Bronchial epithelial cell (primary cell): Measurements from ENCODE around the gene ATAD2B. TPM values are rescaled to one million over a fixed set of nuclear protein-coding genes. Genes with fewer than 3 reads are reported as not detected.
"Not testable (repeated sequence)": the region's sequence is repeated elsewhere in the genome, so short reads cannot be mapped to it uniquely, and the experiment has no call there.

Source experiments
- DNase-seq: peaks from one replicate; pipeline ENCODE4 v3.0.0-alpha.2; 2010; ENCODE audit warnings: low read depth
- FAIRE-seq: peaks from 2 replicates; lab custom pipeline; 2011; peaks lifted over from hg19 to GRCh38; lab: Jason Lieb, UNC
- H3K27me3 ChIP-seq: 2 replicates; pipeline ENCODE4 v1.5.1; 2011; ENCODE audit warnings: low read length; ENCODE audit not compliant: control insufficient read depth, insufficient read depth
- H3K36me3 ChIP-seq: 2 replicates; pipeline ENCODE4 v1.5.1; 2011; ENCODE audit warnings: low read length; ENCODE audit not compliant: control insufficient read depth, insufficient read depth
- H3K4me3 ChIP-seq: 2 replicates; pipeline ENCODE4 v1.5.1; 2011; ENCODE audit warnings: mild to moderate bottlenecking, low read depth, low read length, control low read depth
- CTCF ChIP-seq: IDR thresholded peaks from 2 replicates; pipeline ENCODE4 v1.5.1; 2011; ENCODE audit warnings: mild to moderate bottlenecking, moderate library complexity, low read length, control low read depth, inconsistent platforms; ENCODE audit not compliant: insufficient read depth, severe bottlenecking
- total RNA-seq: library from RNA; depleted of rRNA; stranded (reverse); fragments of >200 nt; gene quantifications from 2 replicates; pipeline ENCODE4 v1.2.1, GENCODE V29; 2014

The ATAD2B gene
- total RNA-seq, 1 donor from 2014 or later = 8.7 TPM

GRCh38 chr2:23745068-23745725 is 181.7 kb downstream of the ATAD2B start:
- DNase-seq = no peak
- no peak for TF ChIP-seq CTCF
- Histone ChIP-seq H3K27me3 (no peaks in the 10 kb centered on the region), H3K4me3 (no peak overlapping the region), H3K36me3 (no peaks in the 10 kb centered on the region)
- FAIRE-seq = no peak

- H3K4me3 ChIP-seq, DNase-seq, H3K27me3 ChIP-seq, FAIRE-seq, H3K36me3 ChIP-seq: not testable (repeated sequence)
Measured at GRCh38 chr2:23736783-23737182, 190.1 kb downstream of the ATAD2B start.

GRCh38 chr2:23734416-23734815 is 192.5 kb downstream of the ATAD2B start:
- no peak for DNase-seq
- FAIRE-seq = no peak
- H3K27me3 ChIP-seq = no peaks in the 10 kb centered on the region
- H3K4me3 ChIP-seq = no peak overlapping the region
- no peak for TF ChIP-seq CTCF
- no peaks in the 10 kb centered on the region for H3K36me3 ChIP-seq

GRCh38 chr2:23723029-23723428 is 203.9 kb downstream of the ATAD2B start:
- H3K27me3 ChIP-seq, H3K36me3 ChIP-seq, FAIRE-seq, H3K4me3 ChIP-seq: not testable (repeated sequence)
- peak; percentile 74 for DNase-seq

- DNase-seq (no peak), FAIRE-seq (no peak)
- no peaks in the 10 kb centered on the region for H3K27me3 ChIP-seq
- H3K4me3 ChIP-seq = no peak overlapping the region
- peaks cover 2% of the 10 kb centered on the region for H3K36me3 ChIP-seq
- no peak for TF ChIP-seq CTCF
Measured at GRCh38 chr2:23722255-23722654, 204.7 kb downstream of the ATAD2B start.

GRCh38 chr2:23721454-23721826 is 205.5 kb downstream of the ATAD2B start:
- Histone ChIP-seq H3K4me3 (no peak overlapping the region), H3K36me3 (peaks cover 2% of the 10 kb centered on the region), H3K27me3 (no peaks in the 10 kb centered on the region)
- TF ChIP-seq CTCF = no peak
- FAIRE-seq (peak; percentile 62), DNase-seq (no peak)
